WTC11 (cell line): ENCODE data around the gene EYA2. TPM values are rescaled to one million over a fixed set of nuclear protein-coding genes. Genes with fewer than 3 reads are reported as not detected.

Experiments
- ATAC-seq: fragments of 200-7000 bp; cut with Tn5 transposase; 2 replicates; pipeline ENCODE4 v1.10.0; 2021; ENCODE audit warnings: mild to moderate bottlenecking, moderate library complexity
- CTCF ChIA-PET: fragments of 300-600 bp; sonication (Branson Sonifier 250); formaldehyde crosslinking; loops from one replicate; lab custom pipeline; 2021; ENCODE audit warnings: antibody characterized with exemption; lab: Charles Lee
- POLR2A ChIA-PET: fragments of 350-600 bp; sonication (Branson Sonifier 250); formaldehyde crosslinking; loops from one replicate; lab custom pipeline; 2021; ENCODE audit warnings: antibody characterized with exemption; lab: Charles Lee
- DNase-seq: peaks from one replicate; pipeline ENCODE4 v3.0.0; 2021; ENCODE audit warnings: low spot score
- H3K27ac Mint-ChIP-seq: 2 replicates; pipeline ENCODE4 v1.8.0; 2021; ENCODE audit warnings: mixed read lengths
- H3K27me3 Mint-ChIP-seq: 2 replicates; pipeline ENCODE4 v1.8.0; 2021; ENCODE audit warnings: low read depth, mild to moderate bottlenecking, moderate library complexity, mixed read lengths
- H3K36me3 Mint-ChIP-seq: 2 replicates; pipeline ENCODE4 v1.8.0; 2021; ENCODE audit warnings: mixed read lengths
- H3K4me1 Mint-ChIP-seq: 2 replicates; pipeline ENCODE4 v1.8.0; 2022; ENCODE audit warnings: mixed read lengths
- H3K4me3 Mint-ChIP-seq: 2 replicates; pipeline ENCODE4 v1.8.0; 2021; ENCODE audit warnings: mild to moderate bottlenecking, moderate library complexity, mixed read lengths
- H3K9me3 Mint-ChIP-seq: 2 replicates; pipeline ENCODE4 v1.8.0; 2021; ENCODE audit warnings: mixed read lengths
- ATF3 ChIP-seq: sonication (generic); formaldehyde crosslinking; conservative IDR thresholded peaks from 2 replicates; pipeline ENCODE4 v1.8.1; 2022; ENCODE audit warnings: mild to moderate bottlenecking, missing genetic modification reagents
- ATF6 ChIP-seq: sonication (generic); formaldehyde crosslinking; IDR thresholded peaks from 2 replicates; pipeline ENCODE4 v1.8.1; 2023; ENCODE audit warnings: mild to moderate bottlenecking, missing genetic modification reagents
- CREM ChIP-seq: sonication (generic); formaldehyde crosslinking; IDR thresholded peaks from 2 replicates; pipeline ENCODE4 v1.8.1; 2022; ENCODE audit warnings: mild to moderate bottlenecking, missing genetic modification reagents, moderate library complexity
- FOXK1 ChIP-seq: sonication (generic); formaldehyde crosslinking; IDR thresholded peaks from 2 replicates; pipeline ENCODE4 v1.8.0; 2022; ENCODE audit warnings: mild to moderate bottlenecking, moderate library complexity, missing genetic modification reagents
- GABPB1 ChIP-seq: sonication (generic); formaldehyde crosslinking; IDR thresholded peaks from 2 replicates; pipeline ENCODE4 v1.8.1; 2023; ENCODE audit warnings: mild to moderate bottlenecking, missing genetic modification reagents
- GTF2I ChIP-seq: fragments of 250-450 bp; sonication (Bioruptor Pico); conservative IDR thresholded peaks from 2 replicates; pipeline ENCODE4 v1.4.0; 2021; ENCODE audit warnings: mild to moderate bottlenecking
- HMGXB4 ChIP-seq: sonication (generic); formaldehyde crosslinking; IDR thresholded peaks from 2 replicates; pipeline ENCODE4 v1.8.1; 2023; ENCODE audit warnings: mild to moderate bottlenecking, moderate library complexity, missing genetic modification reagents
- IRF2 ChIP-seq: sonication (generic); formaldehyde crosslinking; IDR thresholded peaks from 2 replicates; pipeline ENCODE4 v1.8.0; 2022; ENCODE audit warnings: low read depth, missing genetic modification reagents, borderline replicate concordance
- JUN ChIP-seq: sonication (generic); formaldehyde crosslinking; IDR thresholded peaks from 2 replicates; pipeline ENCODE4 v1.8.0; 2023; ENCODE audit warnings: mild to moderate bottlenecking, missing genetic modification reagents
- MXD4 ChIP-seq: fragments of 250-450 bp; sonication (Bioruptor Pico); IDR thresholded peaks from 2 replicates; pipeline ENCODE4 v1.8.0; 2021; ENCODE audit warnings: mild to moderate bottlenecking, moderate library complexity, borderline replicate concordance
- NFATC4 ChIP-seq: fragments of 250-450 bp; sonication (Bioruptor Pico); IDR thresholded peaks from 2 replicates; pipeline ENCODE4 v1.9.0; 2021; ENCODE audit warnings: mild to moderate bottlenecking
- NFE2L1 ChIP-seq: sonication (generic); formaldehyde crosslinking; IDR thresholded peaks from 2 replicates; pipeline ENCODE4 v1.8.1; 2023; ENCODE audit warnings: missing genetic modification reagents
- NFYB ChIP-seq: sonication (generic); formaldehyde crosslinking; conservative IDR thresholded peaks from 2 replicates; pipeline ENCODE4 v1.8.0; 2022; ENCODE audit warnings: low read depth, missing genetic modification reagents
- PRDM15 ChIP-seq: sonication (generic); formaldehyde crosslinking; IDR thresholded peaks from 2 replicates; pipeline ENCODE4 v1.8.0; 2022; ENCODE audit warnings: missing genetic modification reagents
- TEAD4 ChIP-seq: sonication (generic); formaldehyde crosslinking; IDR thresholded peaks from 2 replicates; pipeline ENCODE4 v1.8.0; 2022; ENCODE audit warnings: mild to moderate bottlenecking, missing genetic modification reagents
- USF1 ChIP-seq: sonication (generic); formaldehyde crosslinking; IDR thresholded peaks from 2 replicates; pipeline ENCODE4 v1.8.0; 2022; ENCODE audit warnings: mild to moderate bottlenecking, missing genetic modification reagents
- USF2 ChIP-seq: sonication (generic); formaldehyde crosslinking; IDR thresholded peaks from 2 replicates; pipeline ENCODE4 v1.8.1; 2023; ENCODE audit warnings: mild to moderate bottlenecking, missing genetic modification reagents, moderate library complexity
- ZMAT4 ChIP-seq: fragments of 250-450 bp; sonication (Bioruptor Pico); IDR thresholded peaks from 2 replicates; pipeline ENCODE4 v1.9.0; 2021; ENCODE audit warnings: mild to moderate bottlenecking
- ZNF138 ChIP-seq: sonication (generic); formaldehyde crosslinking; conservative IDR thresholded peaks from 2 replicates; pipeline ENCODE4 v1.8.1; 2022; ENCODE audit warnings: mild to moderate bottlenecking, moderate library complexity, missing genetic modification reagents
- total RNA-seq: library from RNA; stranded (reverse); gene quantifications from 3 replicates; pipeline ENCODE4 v1.2.3, GENCODE V29; 2021

EYA2 gene
- total RNA-seq, 1 experiment from 2014 or later: 1.5 TPM

GRCh38 chr20:47178851-47179250 lies 284.2 kb downstream of the EYA2 start:
- H3K4me1 Mint-ChIP-seq: no peaks in the 10 kb centered on the region
- ChIA-PET POLR2A (no interaction called here), CTCF (no interaction called here)

GRCh38 chr20:47179267-47179666 lies 284.6 kb downstream of the EYA2 start:
- Mint-ChIP-seq H3K36me3 (no peaks in the 10 kb centered on the region), H3K27me3 (peaks cover 6% of the 10 kb centered on the region; the same call in 1 of the 2 replicates), H3K4me3 (no peak overlapping the region), H3K9me3 (peaks cover 11% of the 10 kb centered on the region), H3K4me1 (no peaks in the 10 kb centered on the region), H3K27ac (no peak overlapping the region)
- ATAC-seq: no peak
- POLR2A ChIA-PET: no interaction called here
- CTCF ChIA-PET: no interaction called here
- TF ChIP-seq TEAD4 (CRISPR knock-in tag) (no peak), ATF6 (CRISPR knock-in tag) (no peak), HMGXB4 (no peak), IRF2 (CRISPR knock-in tag) (no peak)
- DNase-seq: no peak

More at GRCh38 chr20:47178851-47179250, 284.2 kb downstream of the EYA2 start:
- no peak for ATAC-seq
- no peak for TF ChIP-seq CREM (CRISPR knock-in tag)
- TF ChIP-seq FOXK1: no peak
- TF ChIP-seq ATF3 (CRISPR knock-in tag): no peak
- no peak for TF ChIP-seq NFYB (CRISPR knock-in tag)
- TF ChIP-seq PRDM15: no peak
- no peak for TF ChIP-seq NFE2L1 (CRISPR knock-in tag)
- Mint-ChIP-seq H3K9me3 (peaks cover 11% of the 10 kb centered on the region), H3K27me3 (peaks cover 6% of the 10 kb centered on the region; the same call in 1 of the 2 replicates), H3K36me3 (no peaks in the 10 kb centered on the region), H3K4me3 (no peak overlapping the region), H3K27ac (no peak overlapping the region)
- no peak for DNase-seq

GRCh38 chr20:47181056-47181862 lies 286.6 kb downstream of the EYA2 start:
- TF ChIP-seq USF1 (CRISPR knock-in tag): peak; percentile 98
- TF ChIP-seq CREM (CRISPR knock-in tag): no peak
- TF ChIP-seq ZNF138: no peak
- TF ChIP-seq JUN: no peak
- peak; percentile 42; the same call in 1 of the 2 replicates for TF ChIP-seq GABPB1 (CRISPR knock-in tag)
- TF ChIP-seq MXD4 (CRISPR knock-in tag): no peak
- no peak for TF ChIP-seq GTF2I
- TF ChIP-seq ZMAT4 (CRISPR knock-in tag): no peak
- TF ChIP-seq USF2: peak; percentile 97
- TF ChIP-seq FOXK1: peak; percentile 62; the same call in 1 of the 2 replicates
- no peak for TF ChIP-seq NFATC4 (CRISPR knock-in tag)
- peak; percentile 92 for ATAC-seq
- DNase-seq: peak; percentile 38
- Mint-ChIP-seq H3K9me3 (peaks cover 11% of the 10 kb centered on the region), H3K4me1 (no peaks in the 10 kb centered on the region), H3K36me3 (no peaks in the 10 kb centered on the region), H3K27me3 (peaks cover 6% of the 10 kb centered on the region; the same call in 1 of the 2 replicates), H3K4me3 (no peak overlapping the region), H3K27ac (no peak overlapping the region)
- CTCF ChIA-PET: interaction anchor here (0.5 to 1.6 kb wide), 7 partner anchors 13 to 429 kb away, joined by 3 to 7 read pairs (median 4); no protein-coding TSS in a partner anchor
- POLR2A ChIA-PET: no interaction called here
